Vagina (tissue), 2 donors: ENCODE results near the gene FBH1. TPM values are rescaled to one million over a fixed set of nuclear protein-coding genes. Genes with fewer than 3 reads are reported as not detected.
"Not testable (repeated sequence)": the region's sequence is repeated elsewhere in the genome, so short reads cannot be mapped to it uniquely, and the experiment has no call there.

Experiments
- DNase-seq, 2 donors: peaks; one replicate each; pipeline ENCODE4 v3.0.0-alpha.2; 2017; ENCODE audit errors: extremely low spot score in 2 of 2
- H3K27ac ChIP-seq: fragments of 200-600 bp; sonication (generic); one replicate; pipeline ENCODE4 v1.5.1; 2019
- H3K27me3 ChIP-seq: fragments of 200-600 bp; sonication (generic); one replicate; pipeline ENCODE4 v1.5.1; 2019
- H3K36me3 ChIP-seq, 2 donors: fragments of 200-600 bp; sonication (generic); one replicate each; pipeline ENCODE4 v1.5.1; 2017 to 2019
- H3K4me1 ChIP-seq: fragments of 200-600 bp; sonication (generic); one replicate; pipeline ENCODE4 v1.5.1; 2019
- H3K4me3 ChIP-seq, 2 donors: fragments of 200-600 bp; sonication (generic); 1 replicate in 1 of 2; 2 replicates in 1 of 2; pipeline ENCODE4 v1.5.1; 2016 to 2019
- H3K9me3 ChIP-seq: fragments of 200-600 bp; sonication (generic); one replicate; pipeline ENCODE4 v1.5.1; 2019
- POLR2A ChIP-seq, 2 donors: fragments of 450-650 bp; IDR thresholded peaks; one replicate each; pipeline ENCODE4 v1.6.1; 2017; ENCODE audit warnings: antibody characterized with exemption in 2 of 2, mild to moderate bottlenecking in 2 of 2, moderate library complexity in 2 of 2
- POLR2AphosphoS5 ChIP-seq, 2 donors: sonication (generic); formaldehyde crosslinking; IDR thresholded peaks; one replicate each; pipeline ENCODE4 v1.9.0; 2017; ENCODE audit warnings: antibody characterized with exemption in 2 of 2, mild to moderate bottlenecking in 2 of 2, low read depth in 1 of 2; ENCODE audit not compliant: insufficient read depth in 1 of 2
- intact Hi-C: fragments of 100-400 bp; cut with DNase I; formaldehyde crosslinking; loops from one replicate; pipeline ENCODE4 v1.15.1; 2023
- total RNA-seq: library from RNA; depleted of rRNA; stranded (reverse); fragments of >200 nt; gene quantifications from one replicate; pipeline ENCODE4 v1.2.3, GENCODE V29; 2016
- TF ChIP-seq, protein P1 (sequence below), 3 experiments: fragments of 450-650 bp in 2 of 3; fragments of 200-600 bp in 1 of 3; sonication (generic) in 1 of 3; IDR thresholded peaks; one replicate each; pipeline ENCODE4 v1.5.1; 2017 to 2019; ENCODE audit warnings: antibody characterized with exemption in 3 of 3, mild to moderate bottlenecking in 2 of 3, moderate library complexity in 2 of 3

FBH1 gene
- total RNA-seq, 1 donor from 2014 or later: 108 TPM

- TF ChIP-seq POLR2AphosphoS5 (IDR thresholded peaks at IDR 0.05; ENCODE audit: insufficient read depth in 1 of 2, low read depth in 1 of 2) (peak in 1 of 2 donors; percentile 82), POLR2A (IDR thresholded peaks at IDR 0.05) (peak in 1 of 2 donors; percentile 27)
- TF ChIP-seq, protein P1, sequence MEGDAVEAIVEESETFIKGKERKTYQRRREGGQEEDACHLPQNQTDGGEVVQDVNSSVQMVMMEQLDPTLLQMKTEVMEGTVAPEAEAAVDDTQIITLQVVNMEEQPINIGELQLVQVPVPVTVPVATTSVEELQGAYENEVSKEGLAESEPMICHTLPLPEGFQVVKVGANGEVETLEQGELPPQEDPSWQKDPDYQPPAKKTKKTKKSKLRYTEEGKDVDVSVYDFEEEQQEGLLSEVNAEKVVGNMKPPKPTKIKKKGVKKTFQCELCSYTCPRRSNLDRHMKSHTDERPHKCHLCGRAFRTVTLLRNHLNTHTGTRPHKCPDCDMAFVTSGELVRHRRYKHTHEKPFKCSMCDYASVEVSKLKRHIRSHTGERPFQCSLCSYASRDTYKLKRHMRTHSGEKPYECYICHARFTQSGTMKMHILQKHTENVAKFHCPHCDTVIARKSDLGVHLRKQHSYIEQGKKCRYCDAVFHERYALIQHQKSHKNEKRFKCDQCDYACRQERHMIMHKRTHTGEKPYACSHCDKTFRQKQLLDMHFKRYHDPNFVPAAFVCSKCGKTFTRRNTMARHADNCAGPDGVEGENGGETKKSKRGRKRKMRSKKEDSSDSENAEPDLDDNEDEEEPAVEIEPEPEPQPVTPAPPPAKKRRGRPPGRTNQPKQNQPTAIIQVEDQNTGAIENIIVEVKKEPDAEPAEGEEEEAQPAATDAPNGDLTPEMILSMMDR (IDR thresholded peaks at IDR 0.05): no peak
- intact Hi-C loops: no loop called here
- H3K4me1 ChIP-seq: peaks cover 49% of the 10 kb centered on the region
- no peaks in the 10 kb centered on the region for H3K27me3 ChIP-seq
- H3K9me3 ChIP-seq: no peaks in the 10 kb centered on the region
- peak overlapping the region; percentile 83 for H3K27ac ChIP-seq
- H3K4me3 ChIP-seq: peak overlapping the region in 1 of 2 donors; percentile 4
- H3K36me3 ChIP-seq: no peaks in the 10 kb centered on the region
- no peak for DNase-seq
Observed at GRCh38 chr10:5943536-5943935, 53.5 kb downstream of the FBH1 start.

- TF ChIP-seq, protein P1 (IDR thresholded peaks at IDR 0.05): no peak
- TF ChIP-seq POLR2AphosphoS5 (IDR thresholded peaks at IDR 0.05; ENCODE audit: insufficient read depth in 1 of 2, low read depth in 1 of 2) (peak; percentile 31 to 92), POLR2A (IDR thresholded peaks at IDR 0.05) (peak in 1 of 2 donors; percentile 34)
- no peaks in the 10 kb centered on the region for H3K36me3 ChIP-seq
- H3K4me3 ChIP-seq: peak overlapping the region; percentile 24 to 43
- no peaks in the 10 kb centered on the region for H3K27me3 ChIP-seq
- intact Hi-C loops: no loop called here
- H3K9me3 ChIP-seq: no peaks in the 10 kb centered on the region
- peaks cover 49% of the 10 kb centered on the region for H3K4me1 ChIP-seq
- H3K27ac ChIP-seq: peak overlapping the region; percentile 83
- peak in 1 of 2 donors; percentile 97 for DNase-seq
Observed at GRCh38 chr10:5944389-5945189, 54.5 kb downstream of the FBH1 start.

- Histone ChIP-seq H3K4me3 (peak overlapping the region; percentile 24 to 43), H3K4me1 (peaks cover 49% of the 10 kb centered on the region), H3K27ac (peak overlapping the region; percentile 83), H3K9me3 (no peaks in the 10 kb centered on the region), H3K36me3 (no peaks in the 10 kb centered on the region), H3K27me3 (no peaks in the 10 kb centered on the region)
- TF ChIP-seq, protein P1 (IDR thresholded peaks at IDR 0.05): no peak
- TF ChIP-seq POLR2AphosphoS5 (IDR thresholded peaks at IDR 0.05; ENCODE audit: insufficient read depth in 1 of 2, low read depth in 1 of 2) (no peak), POLR2A (IDR thresholded peaks at IDR 0.05) (no peak)
- DNase-seq: no peak
- intact Hi-C loops: no loop called here
Observed at GRCh38 chr10:5945190-5945509, 55.1 kb downstream of the FBH1 start.

- Histone ChIP-seq H3K27ac (peak overlapping the region; percentile 83), H3K27me3 (no peaks in the 10 kb centered on the region), H3K9me3 (no peaks in the 10 kb centered on the region), H3K4me1 (peaks cover 55% of the 10 kb centered on the region), H3K36me3 (no peaks in the 10 kb centered on the region), H3K4me3 (peak overlapping the region; percentile 24 to 43)
- intact Hi-C loops: no loop called here
- DNase-seq: peak in 1 of 2 donors; percentile 94
- TF ChIP-seq POLR2A (IDR thresholded peaks at IDR 0.05) (peak in 1 of 2 donors; percentile 37), POLR2AphosphoS5 (IDR thresholded peaks at IDR 0.05; ENCODE audit: insufficient read depth in 1 of 2, low read depth in 1 of 2) (peak; percentile 34 to 80)
- TF ChIP-seq, protein P1 (IDR thresholded peaks at IDR 0.05): no peak
Observed at GRCh38 chr10:5945561-5946418, 55.7 kb downstream of the FBH1 start.

GRCh38 chr10:5946419-5946775 is 56.4 kb downstream of the FBH1 start:
- H3K36me3 ChIP-seq, H3K9me3 ChIP-seq, H3K4me3 ChIP-seq, H3K27me3 ChIP-seq, DNase-seq, intact Hi-C loops: not testable (repeated sequence)
- Histone ChIP-seq H3K27ac (peak overlapping the region; percentile 83), H3K4me1 (peaks cover 56% of the 10 kb centered on the region)
